IMR-90 (cell line): Measurements from ENCODE around the gene CD164L2.

Source experiments
- CEBPB ChIP-seq: IDR thresholded peaks from 2 replicates; pipeline ENCODE4 v1.6.1; 2012; ENCODE audit warnings: low read depth, low read length, improper control_type of control experiment
- CHD1 ChIP-seq: IDR thresholded peaks from 2 replicates; pipeline ENCODE4 v1.6.1; 2012; ENCODE audit warnings: low read depth, low read length, improper control_type of control experiment
- CTCF ChIP-seq: conservative IDR thresholded peaks from 2 replicates; pipeline ENCODE4 v1.5.1; 2012; ENCODE audit warnings: mild to moderate bottlenecking, low read depth, low read length, improper control_type of control experiment
- MAFK ChIP-seq: IDR thresholded peaks from 2 replicates; pipeline ENCODE4 v1.6.1; 2012; ENCODE audit warnings: low read depth, low read length, improper control_type of control experiment
- MXI1 ChIP-seq: IDR thresholded peaks from 2 replicates; pipeline ENCODE4 v1.6.1; 2012; ENCODE audit warnings: low read depth, mild to moderate bottlenecking, low read length, moderate library complexity, borderline replicate concordance
- NFE2L2 ChIP-seq: fragments of 150-350 bp; IDR thresholded peaks from 2 replicates; pipeline ENCODE4 v1.6.1; 2016; ENCODE audit warnings: low read depth, mild to moderate bottlenecking, low read length
- POLR2A ChIP-seq: IDR thresholded peaks from 2 replicates; pipeline ENCODE4 v1.6.1; 2012; ENCODE audit warnings: mild to moderate bottlenecking, low read depth, low read length
- RAD21 ChIP-seq: IDR thresholded peaks from 2 replicates; pipeline ENCODE4 v1.6.1; 2012; ENCODE audit warnings: low read length, improper control_type of control experiment
- RFX5 ChIP-seq: IDR thresholded peaks from 2 replicates; pipeline ENCODE4 v1.8.0; 2012; ENCODE audit warnings: low read depth, mild to moderate bottlenecking, low read length, moderate library complexity
- SMC3 ChIP-seq: fragments of 150-350 bp; IDR thresholded peaks from 2 replicates; pipeline ENCODE4 v1.6.1; 2016; ENCODE audit warnings: low read depth, mild to moderate bottlenecking, antibody characterized with exemption, low read length, moderate library complexity

- no peak for TF ChIP-seq CTCF
- TF ChIP-seq POLR2A, result no peak
- no peak for TF ChIP-seq RFX5
- no peak for TF ChIP-seq RAD21
- TF ChIP-seq CEBPB, result no peak
- TF ChIP-seq NFE2L2, result no peak
- no peak for TF ChIP-seq SMC3
- no peak for TF ChIP-seq CHD1
- TF ChIP-seq MXI1, result no peak
- no peak for TF ChIP-seq MAFK
These were observed 48.4 kb upstream of the CD164L2 start for GRCh38 chr1:27431601-27431940.
